Esophagus squamous epithelium (tissue), 4 donors: Measurements from ENCODE around the gene AGBL1.

Experiments
- POLR2A ChIP-seq, 4 donors: fragments of 450-650 bp; IDR thresholded peaks; one replicate each; pipeline ENCODE4 v1.6.1; 2017; ENCODE audit warnings: antibody characterized with exemption in 4 of 4, mild to moderate bottlenecking in 4 of 4, moderate library complexity in 3 of 4
- TF ChIP-seq, protein P1 (sequence below), 6 experiments: fragments of 450-650 bp in 4 of 6; fragments of 200-600 bp in 2 of 6; sonication (generic) in 2 of 6; IDR thresholded peaks; one replicate each; pipeline ENCODE4 v1.5.1; 2016 to 2019; ENCODE audit warnings: antibody characterized with exemption in 6 of 6, mild to moderate bottlenecking in 4 of 6, moderate library complexity in 4 of 6

DNA sequence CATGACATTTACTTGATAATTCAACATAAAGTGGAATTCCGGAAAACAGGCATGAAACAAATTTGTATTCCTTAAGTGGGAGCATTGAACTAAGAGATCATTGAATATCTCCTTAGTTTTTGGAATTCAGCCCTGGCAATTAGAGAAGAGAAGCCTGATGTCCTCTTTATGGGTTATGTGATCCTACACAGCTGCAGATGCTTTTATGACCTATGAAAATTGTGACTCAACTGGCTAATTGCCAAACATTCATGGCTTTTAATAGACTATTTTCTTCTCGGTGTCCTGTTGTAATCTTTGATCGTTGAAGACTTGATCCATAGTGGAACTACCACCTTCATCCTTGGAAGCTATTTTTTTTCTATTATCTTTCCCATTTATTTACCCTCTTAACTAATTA, 46.1 kb downstream of the AGBL1 start:
- TF ChIP-seq, protein P1, sequence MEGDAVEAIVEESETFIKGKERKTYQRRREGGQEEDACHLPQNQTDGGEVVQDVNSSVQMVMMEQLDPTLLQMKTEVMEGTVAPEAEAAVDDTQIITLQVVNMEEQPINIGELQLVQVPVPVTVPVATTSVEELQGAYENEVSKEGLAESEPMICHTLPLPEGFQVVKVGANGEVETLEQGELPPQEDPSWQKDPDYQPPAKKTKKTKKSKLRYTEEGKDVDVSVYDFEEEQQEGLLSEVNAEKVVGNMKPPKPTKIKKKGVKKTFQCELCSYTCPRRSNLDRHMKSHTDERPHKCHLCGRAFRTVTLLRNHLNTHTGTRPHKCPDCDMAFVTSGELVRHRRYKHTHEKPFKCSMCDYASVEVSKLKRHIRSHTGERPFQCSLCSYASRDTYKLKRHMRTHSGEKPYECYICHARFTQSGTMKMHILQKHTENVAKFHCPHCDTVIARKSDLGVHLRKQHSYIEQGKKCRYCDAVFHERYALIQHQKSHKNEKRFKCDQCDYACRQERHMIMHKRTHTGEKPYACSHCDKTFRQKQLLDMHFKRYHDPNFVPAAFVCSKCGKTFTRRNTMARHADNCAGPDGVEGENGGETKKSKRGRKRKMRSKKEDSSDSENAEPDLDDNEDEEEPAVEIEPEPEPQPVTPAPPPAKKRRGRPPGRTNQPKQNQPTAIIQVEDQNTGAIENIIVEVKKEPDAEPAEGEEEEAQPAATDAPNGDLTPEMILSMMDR (IDR thresholded peaks at IDR 0.05) = no peak
- no peak for TF ChIP-seq POLR2A (IDR thresholded peaks at IDR 0.05)
